Urinary bladder (tissue), 2 donors: ENCODE data around the gene FAM200B. TPM values are rescaled to one million over a fixed set of nuclear protein-coding genes. Genes with fewer than 3 reads are reported as not detected.

ENCODE experiments used
- polyA plus RNA-seq: library from polyadenylated mRNA; stranded (reverse); fragments of 200-250 nt; gene quantifications from one replicate; pipeline ENCODE4 v1.2.3, GENCODE V29; 2013
- total RNA-seq: library from RNA; depleted of rRNA; stranded (reverse); fragments of >200 nt; gene quantifications from one replicate; pipeline ENCODE4 v1.2.3, GENCODE V29; 2014
- donor health status: healthy.

FAM200B gene
- total and polyA plus RNA-seq, 2 donors = 42.8 to 58.4 TPM

Other genes starting within 250 kb of the FAM200B start
- gene CC2D2A, start 211.9 kb upstream of the FAM200B start, total RNA-seq = 40.5 TPM
- gene CC2D2A, start 211.9 kb upstream of the FAM200B start, polyA plus RNA-seq = 25.6 TPM
- 211 TPM for gene FBXL5, start 26.5 kb upstream of the FAM200B start, total RNA-seq
- 75.3 TPM for gene FBXL5, start 26.5 kb upstream of the FAM200B start, polyA plus RNA-seq
- gene BST1, start 21.2 kb downstream of the FAM200B start, total RNA-seq = 23.7 TPM
- gene BST1, start 21.2 kb downstream of the FAM200B start, polyA plus RNA-seq = 21.0 TPM
- gene CD38, start 96.5 kb downstream of the FAM200B start, total RNA-seq = 2.0 TPM
- gene CD38, start 96.5 kb downstream of the FAM200B start, polyA plus RNA-seq = 1.4 TPM